ENCODE results near the gene FCRL6. TPM values are rescaled to one million over a fixed set of nuclear protein-coding genes. Genes with fewer than 3 reads are reported as not detected.

FCRL6 gene
- total RNA-seq, 1 experiment from 2014 or later = not detected

DNA sequence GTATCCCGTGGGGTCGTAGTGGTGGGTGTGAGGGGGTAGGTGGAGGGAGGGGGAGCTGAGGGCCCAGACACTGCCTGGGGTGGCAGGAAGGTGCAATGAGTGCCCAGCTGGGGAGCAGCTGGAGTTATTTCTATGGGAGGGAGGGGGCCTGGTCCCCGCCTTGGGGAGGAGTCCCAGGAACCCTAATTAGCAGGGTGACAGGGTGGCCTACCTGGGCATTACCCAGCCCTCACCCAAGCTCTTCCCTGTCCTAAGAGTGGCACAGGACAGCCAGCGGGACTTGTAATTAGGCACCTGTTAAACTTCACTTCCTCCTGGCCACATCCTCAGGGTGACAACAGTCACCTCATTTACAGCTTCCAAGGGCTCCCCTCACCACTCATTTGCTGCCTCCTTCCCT is 60.4 kb downstream of the FCRL6 start, which contains the start of gene VSIG8:
Gene VSIG8, minus strand, starts transcription at position 101 of the 400 bp plus-strand sequence. CDS start 136 bp downstream, outside the sequence.
- DNase-seq (ENCODE audit: low read depth) = no peak

GRCh38 chr1:159864262-159864661 is 62.1 kb downstream of the FCRL6 start:
- no peak for DNase-seq (ENCODE audit: low read depth)

Other genes with a start within 250 kb of the FCRL6 start
- not detected in 2 replicates for gene APCS, start 214.5 kb upstream of the FCRL6 start, total RNA-seq (2014; rRNA removed; shearing (Covaris generic))
- not detected in 2 replicates for gene CRP, start 87.8 kb upstream of the FCRL6 start, total RNA-seq (2014; rRNA removed; shearing (Covaris generic))
- gene DUSP23, start 21.4 kb upstream of the FCRL6 start, total RNA-seq (2014; rRNA removed; shearing (Covaris generic)) = 1.2 TPM in 1 of 2 replicates, not detected in the other
- gene SLAMF8, start 24.5 kb downstream of the FCRL6 start, total RNA-seq (2014; rRNA removed; shearing (Covaris generic)) = 0.18 and 0.63 TPM in 2 replicates
- gene VSIG8, start 60.3 kb downstream of the FCRL6 start, total RNA-seq (2014; rRNA removed; shearing (Covaris generic)) = not detected in 2 replicates
- 0.46 and 1.7 TPM in 2 replicates for gene CFAP45, start 97.8 kb downstream of the FCRL6 start, total RNA-seq (2014; rRNA removed; shearing (Covaris generic))
- gene TAGLN2, start 123.1 kb downstream of the FCRL6 start, total RNA-seq (2014; rRNA removed; shearing (Covaris generic)) = 570 and 651 TPM in 2 replicates
- gene IGSF9, start 143.3 kb downstream of the FCRL6 start, total RNA-seq (2014; rRNA removed; shearing (Covaris generic)) = 1.7 and 2.7 TPM in 2 replicates
- gene SLAMF9, start 151.9 kb downstream of the FCRL6 start, total RNA-seq (2014; rRNA removed; shearing (Covaris generic)) = 0.77 TPM in 1 of 2 replicates, not detected in the other
- 5.2 and 5.3 TPM in 2 replicates for gene PIGM, start 229.6 kb downstream of the FCRL6 start, total RNA-seq (2014; rRNA removed; shearing (Covaris generic))